CMK (cell line): ENCODE results near the gene CNPPD1.
A peak's percentile ranks its signal among the peaks of the same experiment; 100 is the strongest.
"Not testable (repeated sequence)": the region's sequence is repeated elsewhere in the genome, so short reads cannot be mapped to it uniquely, and the experiment has no call there.

Experiments used
- DNase-seq: peaks from one replicate; pipeline ENCODE4 v3.0.0-alpha.2; 2010; ENCODE audit warnings: low read depth

The CNPPD1 gene

DNA sequence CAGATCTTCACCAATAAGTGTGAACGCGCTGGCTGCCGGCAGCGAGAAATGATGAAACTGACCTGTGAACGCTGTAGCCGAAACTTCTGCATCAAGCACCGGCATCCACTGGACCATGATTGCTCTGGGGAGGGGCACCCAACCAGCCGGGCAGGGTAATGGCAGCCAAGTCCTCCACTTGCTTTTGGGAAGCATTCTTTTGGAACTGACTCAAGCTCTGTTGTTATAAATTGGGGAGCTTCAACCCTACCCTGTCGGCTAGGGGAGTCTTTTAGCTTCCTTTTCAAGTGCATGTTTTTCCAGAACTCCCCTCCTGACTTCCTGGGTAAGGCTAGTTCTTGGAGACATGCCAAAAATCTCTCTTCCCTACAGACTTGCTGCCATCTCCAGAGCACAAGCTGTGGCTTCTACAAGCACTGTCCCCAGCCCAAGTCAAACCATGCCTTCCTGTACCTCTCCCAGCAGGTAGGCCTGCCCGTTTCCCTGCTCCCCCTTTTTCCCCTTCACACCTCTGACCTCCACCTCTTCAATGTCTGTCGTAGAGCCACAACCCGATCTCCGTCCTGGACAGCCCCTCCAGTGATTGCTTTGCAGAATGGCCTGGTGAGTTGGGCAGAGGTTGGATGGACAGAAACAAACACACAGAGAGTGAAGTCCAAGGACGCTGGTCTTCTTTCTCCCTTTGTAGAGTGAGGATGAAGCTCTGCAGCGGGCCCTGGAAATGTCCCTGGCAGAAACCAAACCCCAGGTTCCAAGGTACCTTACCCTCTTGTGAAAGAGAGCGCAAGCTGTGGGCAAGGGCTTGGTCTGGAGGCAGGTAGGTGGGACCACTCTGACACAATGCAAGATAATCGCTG is 31.4 kb upstream of the CNPPD1 start:
- DNase-seq: no peak

DNA sequence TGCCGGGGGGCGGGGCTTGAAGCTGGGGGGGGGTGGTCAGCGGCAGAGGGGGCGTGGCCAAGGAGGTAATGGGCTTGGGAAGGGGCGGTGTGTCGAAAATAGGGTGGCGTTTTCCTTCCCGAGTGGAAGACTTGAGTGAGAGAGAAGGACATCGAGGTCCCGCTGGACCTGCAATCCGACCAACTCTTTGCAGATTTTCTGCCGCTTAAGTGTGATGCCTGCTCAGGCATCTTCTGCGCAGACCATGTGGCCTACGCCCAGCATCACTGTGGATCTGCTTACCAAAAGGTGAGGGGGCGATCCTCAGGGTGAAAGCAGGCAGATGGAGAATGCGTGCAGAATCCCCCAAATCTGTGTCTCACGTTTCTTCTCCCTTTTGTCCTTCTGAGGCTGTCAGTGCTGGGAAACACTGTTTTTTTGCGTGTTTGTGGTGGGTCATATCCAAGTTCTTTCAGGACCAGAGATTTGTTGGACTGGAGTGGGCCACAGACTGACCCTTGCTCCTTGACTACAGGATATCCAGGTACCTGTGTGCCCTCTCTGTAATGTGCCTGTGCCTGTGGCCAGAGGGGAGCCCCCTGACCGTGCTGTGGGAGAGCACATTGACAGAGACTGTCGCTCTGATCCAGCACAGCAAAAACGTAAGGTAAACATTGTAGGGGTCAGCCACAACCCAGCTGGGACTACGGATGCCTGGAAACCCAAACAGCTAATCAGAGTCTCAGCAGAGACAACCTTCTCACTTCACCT is 30.6 kb upstream of the CNPPD1 start:
- no peak for DNase-seq

DNA sequence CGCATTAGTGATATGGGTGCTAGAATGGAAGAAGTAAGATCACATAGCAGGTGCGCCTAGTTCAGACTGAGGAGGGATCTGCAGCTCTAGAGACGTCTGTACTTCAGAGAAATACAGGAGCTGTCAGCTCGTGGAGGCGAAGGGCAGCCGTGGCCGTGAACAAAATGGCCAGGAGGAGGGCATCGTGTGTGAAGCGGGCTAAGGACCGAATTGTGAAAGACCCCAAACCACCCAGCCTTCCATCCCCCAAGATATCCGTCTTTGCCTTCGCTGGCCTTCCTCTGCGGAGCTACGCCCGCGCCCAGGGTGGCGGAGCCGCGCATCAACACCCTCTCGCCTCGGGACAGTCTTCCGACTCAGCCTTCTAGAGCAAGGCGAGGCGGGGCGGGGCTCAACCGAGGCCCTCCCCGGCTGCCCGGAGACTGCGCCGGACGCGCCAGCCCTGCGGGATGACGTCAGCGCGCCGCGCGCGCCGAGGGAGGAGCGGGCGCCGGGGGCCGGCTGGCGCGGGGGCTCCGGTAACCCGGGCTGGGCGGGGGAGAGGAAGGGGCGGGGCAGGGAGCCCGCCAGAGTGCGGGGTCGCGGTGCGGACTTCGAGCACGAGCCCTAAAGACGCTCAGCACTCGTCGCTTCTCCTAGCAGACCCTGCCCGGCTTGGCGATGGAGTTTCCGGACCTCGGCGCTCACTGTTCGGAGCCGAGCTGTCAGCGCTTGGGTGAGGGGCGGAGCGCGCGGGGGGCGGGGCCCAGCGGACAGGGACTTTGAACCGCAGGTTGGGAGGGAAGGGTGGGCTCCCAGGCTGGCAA is 29.8 kb upstream of the CNPPD1 start, which contains the start of gene ZFAND2B:
Gene ZFAND2B (plus strand): TSS at position 455 of the 806 bp plus-strand sequence. CDS start 206 bp downstream, at position 661.
- DNase-seq: peak; percentile 80

DNA sequence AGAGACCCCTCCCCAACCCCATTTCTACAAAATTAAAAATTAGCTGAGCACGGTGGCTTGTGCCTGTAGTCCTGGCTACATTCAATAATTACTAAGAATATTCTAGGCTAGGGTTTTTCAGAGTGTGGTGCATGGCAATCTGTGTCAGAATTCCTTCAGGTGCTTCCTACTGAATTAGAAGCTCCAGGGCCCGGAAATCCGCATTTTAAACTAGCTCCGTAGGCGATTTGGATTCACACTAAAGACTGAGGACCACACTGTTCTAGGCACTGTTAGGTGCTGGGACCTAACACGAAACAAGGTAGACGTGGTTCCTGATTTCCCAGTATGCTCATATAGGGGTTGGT is 29.2 kb upstream of the CNPPD1 start:
- no peak for DNase-seq

DNA sequence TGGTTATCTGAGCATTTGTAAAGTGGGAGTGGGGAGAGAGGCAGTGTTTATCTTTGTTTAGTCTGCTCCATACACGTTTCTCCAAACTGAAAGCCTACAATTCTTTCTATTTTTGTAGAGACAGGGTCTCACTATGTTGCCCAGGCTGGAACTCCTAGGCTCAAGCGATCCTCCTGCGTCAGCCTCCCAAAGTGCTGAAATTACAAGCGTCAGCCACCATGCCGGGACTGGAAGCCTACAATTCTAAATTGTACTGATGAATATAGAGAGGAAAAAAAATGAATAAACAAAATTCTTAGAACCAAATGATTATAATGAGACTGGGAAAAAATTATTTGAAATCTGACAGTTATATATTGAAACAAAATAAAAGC is 28.4 kb upstream of the CNPPD1 start:
- DNase-seq: no peak

- no peak for DNase-seq
Observed at GRCh38 chr2:219204425-219205164, 27.9 kb upstream of the CNPPD1 start.

- not testable (repeated sequence) for DNase-seq
Observed at GRCh38 chr2:219201331-219201730, 24.6 kb upstream of the CNPPD1 start.

DNA sequence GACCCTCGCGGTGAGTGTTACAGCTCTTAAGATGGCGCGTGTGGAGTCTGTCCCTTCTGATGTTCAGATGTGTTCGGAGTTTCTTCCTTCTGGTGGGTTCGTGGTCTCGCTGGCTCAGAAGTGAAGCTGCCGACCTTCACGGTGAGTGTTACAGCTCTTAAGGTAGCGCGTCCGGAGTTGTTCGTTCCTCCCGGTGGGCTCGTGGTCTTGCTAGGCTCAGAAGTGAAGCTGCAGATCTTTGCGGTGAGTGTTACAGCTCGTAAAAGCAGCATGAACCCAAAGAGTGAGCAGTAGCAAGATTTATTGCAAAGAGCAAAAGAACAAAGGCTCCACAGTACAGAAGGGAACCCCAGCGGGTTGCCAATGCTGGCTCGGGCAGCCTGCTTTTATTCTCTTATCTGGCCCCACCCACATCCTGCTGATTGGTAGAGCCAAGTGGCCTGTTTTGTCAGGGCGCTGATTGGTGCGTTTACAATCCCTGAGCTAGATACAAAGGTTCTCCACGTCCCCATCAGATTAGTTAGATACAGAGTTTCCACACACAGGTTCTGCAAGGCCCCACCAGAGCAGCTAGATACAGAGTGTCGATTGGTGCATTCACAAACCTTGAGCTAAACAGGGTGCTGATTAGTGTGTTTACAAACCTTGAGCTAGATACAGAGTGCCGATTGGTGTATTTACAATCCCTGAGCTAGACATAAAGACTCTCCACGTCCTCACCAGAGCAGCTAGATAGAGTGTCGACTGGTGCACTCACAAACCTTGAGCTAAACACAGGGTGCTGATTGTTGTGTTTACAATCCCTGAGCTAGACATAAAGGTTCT is 24.0 kb upstream of the CNPPD1 start:
- not testable (repeated sequence) for DNase-seq

DNA sequence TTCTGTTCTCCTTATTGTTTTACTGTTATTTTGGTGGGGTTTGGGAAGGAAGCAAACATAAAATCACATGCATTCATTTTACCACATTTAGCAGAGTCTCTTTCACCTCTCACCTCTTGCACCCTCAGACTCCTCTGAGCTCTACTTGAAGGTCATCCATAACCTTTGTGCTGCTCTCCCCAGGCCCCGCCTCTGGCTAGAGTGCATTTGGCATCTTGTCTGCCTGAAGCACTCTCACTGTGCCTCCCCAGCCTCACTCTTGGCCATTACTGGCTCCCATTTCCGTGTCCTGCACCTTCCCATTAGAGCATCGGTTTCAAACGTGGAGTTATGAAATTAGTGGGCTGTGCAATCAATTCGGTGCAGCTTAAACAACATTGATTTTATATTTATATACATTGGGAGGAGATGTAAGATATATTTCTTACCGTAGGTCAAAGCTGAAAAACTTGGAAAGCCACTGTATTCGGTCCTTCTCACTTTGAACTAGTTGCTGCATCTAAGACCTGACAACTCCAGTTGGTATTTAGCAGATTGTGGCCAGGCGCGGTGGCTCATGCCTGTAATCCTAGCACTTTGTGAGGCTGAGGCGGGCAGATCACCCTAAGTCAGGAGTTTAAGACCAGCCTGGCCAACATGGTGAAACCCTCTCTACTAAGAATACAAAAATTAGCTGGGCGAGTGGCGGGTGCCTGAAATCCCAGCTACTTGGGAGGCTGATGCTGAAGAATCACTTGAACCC is 22.9 kb upstream of the CNPPD1 start:
- DNase-seq: no peak

GRCh38 chr2:219198974-219199373 is 22.2 kb upstream of the CNPPD1 start:
- no peak for DNase-seq

DNA sequence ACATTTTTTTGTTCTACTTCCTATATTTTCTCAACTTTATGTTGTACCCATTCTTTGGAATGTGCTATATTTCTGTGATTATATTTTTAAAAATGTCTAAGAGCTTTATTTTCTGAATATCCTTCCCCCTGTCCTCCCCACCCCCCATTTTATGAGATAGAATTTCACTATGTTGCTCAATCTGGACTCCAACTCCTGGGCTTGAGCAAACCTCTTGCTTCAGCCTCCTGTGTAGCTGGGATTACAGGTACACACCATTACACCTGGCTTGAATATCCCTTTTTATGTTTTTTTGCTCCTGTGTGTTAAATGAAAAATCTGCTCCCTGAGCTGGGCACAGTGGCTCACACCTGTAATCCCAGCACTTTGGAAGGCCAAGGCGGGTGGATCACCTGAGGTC is 20.7 kb upstream of the CNPPD1 start:
- no peak for DNase-seq

DNA sequence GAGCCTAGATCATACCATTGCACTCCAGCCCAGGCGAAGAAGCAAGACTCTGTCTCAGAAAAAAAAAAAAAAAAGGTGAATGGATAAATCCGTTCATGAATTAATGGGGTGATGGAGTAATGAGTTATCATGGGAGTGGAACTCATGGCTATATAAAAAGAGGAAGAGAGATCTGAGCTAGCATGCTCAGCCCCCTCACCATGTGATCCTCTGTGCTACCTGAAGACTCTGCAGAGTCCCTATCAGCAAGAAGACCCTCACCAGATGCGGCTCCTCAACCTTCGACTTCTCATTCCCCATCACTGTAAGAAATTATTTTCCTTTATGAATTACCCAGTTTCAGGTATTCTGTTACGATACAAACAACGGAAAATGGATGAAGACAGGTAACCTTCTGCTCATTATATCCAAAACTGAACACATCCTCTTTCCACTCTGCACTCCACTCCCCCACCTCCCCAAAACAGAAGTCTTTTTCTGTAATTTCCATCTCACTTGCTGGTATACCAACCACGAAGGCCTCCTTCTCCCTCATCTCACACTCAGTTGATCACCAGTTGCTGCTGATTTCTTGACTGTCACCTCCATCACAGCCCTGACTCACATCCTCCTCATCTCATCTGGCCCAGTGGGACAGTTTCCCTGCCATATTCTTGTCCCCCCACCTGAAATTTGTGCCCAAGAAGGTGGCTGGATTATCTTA is 10.2 kb upstream of the CNPPD1 start:
- DNase-seq: no peak

GRCh38 chr2:219184121-219184520 is 7.4 kb upstream of the CNPPD1 start:
- DNase-seq: no peak

GRCh38 chr2:219183151-219183772 is 6.5 kb upstream of the CNPPD1 start:
- DNase-seq: no peak

- no peak for DNase-seq
Observed at GRCh38 chr2:219182331-219183150, 5.8 kb upstream of the CNPPD1 start.

GRCh38 chr2:219181531-219181930 is 4.8 kb upstream of the CNPPD1 start:
- DNase-seq: no peak

DNA sequence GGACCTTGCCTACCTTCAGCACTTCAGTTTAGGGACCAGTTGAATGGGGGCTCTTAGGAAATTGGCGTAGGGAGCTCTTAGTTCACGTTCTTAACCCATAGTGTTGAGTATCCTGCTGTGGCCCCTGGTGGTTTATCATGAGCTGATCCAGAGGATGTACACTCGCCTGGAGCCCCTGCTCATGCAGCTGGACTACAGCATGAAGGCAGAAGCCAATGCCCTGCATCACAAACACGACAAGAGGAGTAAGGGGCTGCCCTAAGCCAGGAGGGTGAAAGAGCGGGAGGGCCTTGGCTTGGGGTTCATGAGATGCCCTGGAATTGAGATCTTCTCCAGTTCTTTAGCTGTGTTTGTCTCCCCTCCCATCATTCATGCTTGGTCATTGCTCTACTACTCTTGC is 4.2 kb upstream of the CNPPD1 start:
- DNase-seq: no peak
